HTERT RPE-1 (cell line): ENCODE data around the gene NAALADL2.

Experiments
- in situ Hi-C: fragments of 300-500 bp; cut with MboI; formaldehyde crosslinking; loops from 4 replicates; pipeline ENCODE4 v1.14.3; 2020; ENCODE audit warnings: low sequenced_read_pairs

The NAALADL2 gene

DNA sequence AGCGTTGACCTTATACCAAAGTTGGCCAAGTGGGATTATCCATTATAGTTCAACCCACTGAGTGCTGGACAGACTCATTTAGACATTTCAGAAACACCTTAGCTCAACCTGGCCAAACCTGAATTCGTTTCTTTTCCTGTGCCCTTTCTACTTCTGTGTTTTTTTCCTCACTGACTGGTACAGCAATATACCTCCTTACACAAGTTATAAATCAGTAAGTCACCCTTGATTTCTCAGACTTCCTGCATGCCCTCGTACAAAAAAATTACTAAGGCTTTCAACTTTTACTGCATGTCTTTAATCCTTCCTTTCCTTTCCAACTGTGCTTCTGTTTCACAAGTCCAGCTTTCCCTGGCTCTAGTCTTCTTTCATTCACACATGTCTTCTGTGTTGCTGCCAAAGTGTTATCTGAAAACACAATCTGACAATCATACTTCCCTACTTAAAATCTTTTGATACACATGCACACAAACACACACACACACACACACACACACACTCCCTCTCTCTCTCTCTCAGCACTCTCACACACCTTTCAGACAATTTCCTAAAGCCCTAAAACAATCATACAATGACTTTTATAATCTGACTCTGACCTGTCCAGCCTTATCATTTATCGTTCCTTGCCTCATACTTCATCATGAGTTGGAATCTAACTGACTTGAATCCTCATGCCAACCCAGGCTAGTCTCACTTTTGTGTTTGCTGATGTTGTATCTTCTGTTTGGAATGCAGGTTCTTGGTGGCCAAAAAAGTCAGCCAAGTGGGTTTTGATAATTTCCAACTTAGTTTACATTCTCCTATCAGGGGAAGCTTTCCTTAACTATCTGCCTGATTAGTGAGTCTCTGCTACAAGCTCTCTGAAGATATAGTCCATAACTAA, 436.4 kb downstream of the NAALADL2 start:
- in situ Hi-C loops: no loop called here

DNA sequence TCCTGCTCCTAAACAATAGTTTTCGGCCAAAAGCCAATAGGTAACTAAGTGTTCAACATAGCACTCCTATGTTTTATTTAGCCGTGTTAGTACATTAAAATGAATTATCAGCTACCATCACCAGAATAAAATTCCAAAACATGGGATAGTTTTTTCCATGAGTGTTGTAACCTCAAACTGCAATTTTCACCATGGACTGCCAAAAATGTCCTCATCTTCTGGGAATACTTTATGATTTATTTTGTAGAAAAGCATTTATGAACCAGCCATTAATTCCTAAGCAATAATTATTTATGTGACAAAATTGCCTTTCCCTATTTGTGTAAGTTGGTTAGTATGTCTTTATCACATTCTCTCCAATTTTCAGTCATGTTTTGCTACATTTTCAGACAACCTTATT, 438.1 kb downstream of the NAALADL2 start:
- in situ Hi-C loops: no loop called here

DNA sequence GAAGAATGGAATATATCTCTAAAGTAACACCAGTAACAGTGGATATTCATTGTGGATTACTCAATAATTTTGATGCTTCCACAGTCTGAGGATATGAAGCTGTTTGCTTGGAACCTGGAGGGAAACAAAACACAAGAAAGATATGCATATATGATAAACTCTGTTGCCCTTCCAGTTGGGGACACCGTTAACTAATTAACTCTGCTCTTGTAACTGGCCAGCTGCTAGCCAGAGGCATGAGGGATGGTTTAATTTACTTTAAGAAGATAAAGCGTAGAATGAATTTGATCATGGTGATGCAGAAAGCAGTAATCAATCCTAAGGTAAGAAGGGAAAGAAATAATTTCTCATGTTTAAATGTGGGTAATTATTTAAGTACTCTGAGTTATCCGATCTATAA, 442.6 kb downstream of the NAALADL2 start:
- in situ Hi-C loops: no loop called here

DNA sequence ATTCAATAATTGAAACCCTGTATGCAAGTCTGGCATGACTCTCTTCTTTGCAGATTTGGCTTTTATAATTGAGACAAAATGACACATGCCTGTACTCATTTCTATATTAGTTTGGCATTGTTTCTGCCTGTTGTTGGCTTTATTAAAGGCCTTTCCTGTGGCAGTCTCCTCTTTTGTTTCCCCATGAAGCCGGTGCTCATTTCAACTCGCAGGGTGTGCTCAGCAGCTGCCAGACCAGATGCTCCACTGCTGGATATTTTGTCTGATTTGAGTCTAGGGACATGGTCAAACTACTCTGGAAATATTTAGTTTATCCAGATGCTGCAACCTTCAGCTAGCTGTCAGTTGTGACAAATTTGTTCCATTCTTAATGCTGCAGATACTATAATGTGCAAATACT, 445.3 kb downstream of the NAALADL2 start:
- in situ Hi-C loops: no loop called here

DNA sequence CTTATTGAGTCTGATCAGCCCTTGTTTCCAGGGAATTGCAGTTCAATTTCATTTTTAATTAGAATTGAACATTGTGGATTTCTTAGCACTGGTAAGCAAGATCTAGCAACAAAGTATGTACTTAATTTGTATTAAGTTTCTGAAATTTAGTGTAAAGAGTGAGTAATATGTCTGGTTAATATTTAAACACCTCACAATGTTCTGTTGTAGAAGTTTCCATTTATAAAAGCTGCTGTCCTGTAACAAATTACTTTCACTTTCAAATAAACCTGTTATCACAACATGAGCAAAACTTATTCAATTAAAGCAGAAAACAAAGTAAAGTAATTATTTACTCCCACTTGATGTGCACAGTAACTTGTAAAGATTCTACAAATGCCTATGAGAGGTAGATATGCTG, 448.5 kb downstream of the NAALADL2 start:
- in situ Hi-C loops: no loop called here

DNA sequence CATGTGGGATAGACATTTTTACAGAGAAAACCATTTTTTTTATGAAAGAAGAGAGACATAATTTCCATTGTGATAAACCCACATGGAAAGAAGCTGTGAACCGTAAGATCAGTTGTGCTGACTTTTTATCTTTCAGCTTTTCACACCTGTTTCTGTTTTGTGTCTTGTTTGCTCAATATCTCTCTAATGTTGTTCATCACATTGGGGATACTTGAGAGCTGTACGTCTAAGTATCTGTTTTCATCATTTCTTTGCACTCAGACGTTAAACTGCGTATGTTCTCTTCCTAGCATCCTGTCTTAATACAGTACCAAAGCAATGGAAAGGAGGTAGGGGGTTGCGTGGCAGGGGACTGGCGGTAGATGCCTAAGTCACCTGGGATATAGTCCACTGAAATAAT, 449.0 kb downstream of the NAALADL2 start:
- in situ Hi-C loops: no loop called here

DNA sequence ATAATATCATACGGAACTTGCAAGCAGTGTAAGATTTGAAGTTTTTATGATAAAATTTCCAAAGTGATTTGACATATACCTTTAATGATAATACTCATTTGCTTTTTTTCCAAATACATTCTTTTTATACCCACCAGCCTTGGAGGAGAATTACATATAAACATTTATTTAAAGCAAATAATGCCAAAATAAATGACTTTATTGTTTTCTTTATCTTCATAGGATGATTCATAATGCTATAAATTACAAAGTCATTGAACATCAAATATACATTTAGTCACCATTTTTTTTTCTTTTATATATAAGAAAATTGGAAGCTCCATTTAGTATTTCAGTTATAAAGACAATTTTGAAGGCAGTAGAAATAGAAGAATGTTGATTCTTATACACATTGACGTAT, 450.9 kb downstream of the NAALADL2 start:
- in situ Hi-C loops: no loop called here

DNA sequence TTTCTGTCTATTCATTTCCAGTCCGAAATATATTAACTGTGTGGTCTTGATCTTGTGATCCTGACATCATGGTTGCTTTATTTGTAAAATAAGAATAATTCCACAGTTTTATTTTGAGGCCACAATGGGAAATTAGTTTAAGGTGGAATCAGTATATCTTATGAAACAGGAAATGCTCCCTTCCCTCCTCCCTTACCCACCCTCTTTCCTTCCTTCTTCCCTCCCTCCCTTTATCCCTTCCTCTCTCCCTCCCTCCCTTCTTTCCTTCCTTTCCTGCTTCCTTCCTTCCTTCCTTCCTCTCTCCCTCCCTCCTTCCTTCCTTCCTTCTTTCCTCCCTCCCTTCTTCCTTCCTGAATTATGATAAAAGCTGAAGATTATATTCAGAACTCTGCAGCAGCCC, 452.3 kb downstream of the NAALADL2 start:
- in situ Hi-C loops: no loop called here

DNA sequence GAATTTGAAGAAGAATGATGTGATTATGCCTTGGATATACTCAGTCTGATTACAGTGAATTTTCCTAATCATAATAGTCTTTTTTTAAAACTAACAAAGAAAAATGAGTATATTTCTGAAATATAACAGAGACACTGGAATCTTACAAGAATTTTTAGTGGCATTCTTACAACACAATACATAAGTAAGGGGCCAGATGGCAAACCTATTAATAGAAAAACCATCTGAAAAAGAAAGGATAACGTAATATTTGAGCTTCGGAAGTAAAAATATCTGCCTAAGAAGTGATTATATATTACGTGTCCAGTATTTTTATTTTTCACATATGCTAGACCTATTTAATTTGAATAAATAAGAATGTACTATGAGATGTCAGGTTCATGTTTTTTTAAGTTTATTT, 452.8 kb downstream of the NAALADL2 start:
- in situ Hi-C loops: no loop called here

DNA sequence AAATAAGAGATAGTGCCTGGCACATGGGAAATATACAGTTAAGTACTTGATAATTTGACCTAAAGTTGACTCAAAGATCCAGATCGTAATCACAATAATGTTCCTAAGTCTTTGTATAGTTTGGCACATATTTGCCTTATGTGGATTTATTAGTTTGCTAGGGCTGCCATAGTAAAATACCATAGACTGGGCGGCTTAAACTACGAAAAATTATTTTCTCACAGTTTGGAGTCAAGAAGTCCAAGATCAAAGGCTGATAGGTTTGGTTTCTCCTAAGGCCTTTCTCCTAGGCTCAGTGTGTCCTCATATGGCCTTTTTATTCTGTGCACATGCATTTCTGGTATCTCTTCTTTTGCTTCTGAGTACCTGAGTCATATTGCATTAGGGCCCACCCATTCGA, 453.7 kb downstream of the NAALADL2 start:
- in situ Hi-C loops: no loop called here

DNA sequence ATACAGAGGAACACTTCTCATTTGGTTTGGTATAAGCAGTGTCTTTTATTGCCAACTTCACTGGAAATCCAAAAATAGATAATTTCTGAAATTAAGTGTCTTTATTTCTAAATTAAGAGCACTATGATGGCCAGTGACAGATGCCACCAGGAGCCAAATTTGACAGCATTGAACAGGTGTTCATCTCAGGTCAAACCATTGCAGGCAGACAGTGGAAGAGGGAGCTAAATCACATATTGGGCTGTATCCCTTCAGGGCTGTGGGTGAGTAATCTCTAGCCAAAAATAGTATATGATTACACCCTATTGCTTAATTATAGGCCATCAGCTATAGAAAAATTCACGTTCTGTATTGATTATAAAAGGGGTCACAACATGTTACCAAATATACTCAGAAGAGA, 457.7 kb downstream of the NAALADL2 start:
- in situ Hi-C loops: no loop called here

DNA sequence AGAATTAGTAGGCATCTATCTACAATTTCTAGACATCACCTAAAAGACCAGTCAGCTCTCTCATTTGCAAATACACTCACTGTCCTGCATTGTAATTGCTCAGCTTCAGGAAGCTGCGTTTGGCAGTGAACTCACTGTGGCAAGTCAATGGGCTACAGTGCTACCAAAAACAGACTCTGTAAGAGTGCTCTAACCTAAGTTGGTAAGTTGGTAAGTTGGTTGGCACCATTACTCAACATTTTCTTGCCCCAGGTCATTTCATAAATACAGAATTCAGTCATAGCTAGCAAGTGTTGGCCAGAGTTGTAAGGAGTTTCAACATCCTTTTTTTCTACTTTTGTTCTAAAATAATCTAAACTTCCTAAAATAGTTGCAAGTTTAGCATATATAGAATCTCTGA, 466.3 kb downstream of the NAALADL2 start:
- in situ Hi-C loops: no loop called here

DNA sequence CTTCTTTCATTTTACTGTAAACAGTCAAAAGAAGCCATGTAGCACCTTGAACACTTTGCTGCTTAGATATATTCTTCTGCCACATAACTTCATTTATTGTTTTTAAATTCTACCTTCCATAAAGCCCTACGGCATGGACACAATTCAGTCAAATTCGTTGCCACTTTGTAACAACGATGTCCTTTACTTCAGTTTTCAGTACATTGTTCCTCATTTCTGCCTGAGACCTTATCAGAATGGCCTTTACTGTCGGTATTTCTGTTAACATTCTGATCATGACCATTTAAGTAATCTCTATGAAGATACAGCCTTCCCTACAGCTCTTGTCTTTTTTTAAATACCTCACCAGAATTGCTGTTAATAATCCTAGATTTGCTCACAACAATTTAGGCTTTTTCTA, 466.9 kb downstream of the NAALADL2 start:
- in situ Hi-C loops: no loop called here

DNA sequence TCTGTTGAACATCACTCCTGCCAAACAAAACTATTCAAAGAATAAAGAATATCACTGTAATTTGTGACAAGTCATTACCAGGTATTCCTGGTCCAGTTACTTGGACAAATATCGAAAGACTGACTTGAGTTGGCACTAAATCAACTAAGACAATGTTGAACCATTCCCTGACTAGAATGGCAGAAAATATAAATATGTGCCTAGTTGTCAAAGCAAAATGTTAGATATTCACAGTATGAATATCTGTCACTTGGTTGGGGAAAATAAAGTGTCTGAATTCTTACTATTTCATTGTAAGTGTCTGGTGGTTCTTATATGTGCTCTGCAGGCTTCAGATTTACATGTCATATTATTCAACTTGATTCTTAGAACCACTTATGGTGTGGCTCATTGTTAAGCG, 470.2 kb downstream of the NAALADL2 start:
- in situ Hi-C loops: no loop called here

DNA sequence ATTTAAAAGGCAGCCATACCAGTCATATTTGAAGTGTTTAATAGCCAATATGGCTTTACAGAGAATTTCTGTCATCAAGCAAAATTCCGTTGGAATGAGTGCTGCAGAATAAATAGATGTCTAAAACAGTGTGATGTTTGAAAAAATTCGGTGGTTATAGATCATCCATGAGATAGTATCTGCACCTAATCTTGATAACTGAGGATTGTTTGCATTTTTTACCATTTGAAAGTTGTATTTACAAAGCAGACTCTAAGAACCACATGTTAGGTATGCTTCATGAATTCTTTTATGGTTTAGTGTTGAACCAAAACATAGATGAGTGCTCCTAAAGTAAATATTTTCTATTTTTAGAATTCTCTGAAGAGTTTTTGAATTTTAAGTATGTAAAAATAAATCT, 476.1 kb downstream of the NAALADL2 start:
- in situ Hi-C loops: no loop called here

DNA sequence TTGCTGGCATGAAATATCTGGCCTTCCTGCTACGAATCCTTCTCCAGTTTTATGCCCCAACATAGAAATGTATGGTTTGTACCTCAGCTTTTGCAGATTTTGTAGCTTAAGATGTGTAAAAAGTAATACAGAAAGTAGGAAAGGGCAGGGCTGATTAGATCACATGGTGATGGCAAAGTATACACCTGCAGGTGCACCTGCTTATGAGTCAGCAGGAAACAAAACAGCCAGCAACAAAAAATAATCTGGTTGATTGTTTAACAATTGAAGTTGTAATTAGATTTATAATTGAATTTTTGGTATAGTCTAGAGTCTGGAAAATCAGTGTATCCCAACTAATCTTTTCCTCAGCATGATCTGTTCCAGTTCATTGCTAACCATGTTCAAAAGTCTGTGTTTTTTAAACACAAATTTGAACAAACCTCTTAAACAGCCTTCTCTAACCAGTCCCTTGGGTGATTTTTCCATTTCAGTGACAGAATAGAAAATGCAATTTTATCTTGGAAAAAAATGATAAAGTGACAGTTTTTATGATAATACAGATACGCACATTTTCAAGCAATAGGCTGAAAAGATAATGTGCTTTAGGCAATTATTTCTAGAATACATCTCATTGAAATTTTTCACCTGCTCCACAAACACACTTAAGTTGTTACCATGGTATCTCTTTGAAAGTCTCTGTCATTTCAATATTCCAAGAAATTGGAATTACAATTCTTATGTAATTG, 477.4 kb downstream of the NAALADL2 start:
- in situ Hi-C loops: no loop called here

DNA sequence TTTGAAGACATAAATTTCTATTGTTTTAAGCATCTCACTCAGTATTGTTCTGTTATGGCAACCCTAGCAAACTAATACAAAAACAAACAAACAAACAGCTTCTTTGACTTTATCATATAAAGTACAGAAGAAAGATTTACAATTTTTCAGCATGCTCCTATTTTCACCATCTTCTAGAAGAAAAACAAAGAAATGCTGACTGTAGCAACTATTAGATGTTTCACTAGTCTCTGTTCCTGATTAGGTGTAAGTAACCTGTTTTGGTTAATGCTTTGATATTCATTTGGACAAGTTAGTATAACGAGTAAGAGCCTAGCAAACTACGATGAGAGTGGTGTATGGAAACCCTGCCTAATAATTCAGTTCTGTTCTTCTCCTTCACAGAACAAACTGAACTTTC, 478.5 kb downstream of the NAALADL2 start:
- in situ Hi-C loops: no loop called here

DNA sequence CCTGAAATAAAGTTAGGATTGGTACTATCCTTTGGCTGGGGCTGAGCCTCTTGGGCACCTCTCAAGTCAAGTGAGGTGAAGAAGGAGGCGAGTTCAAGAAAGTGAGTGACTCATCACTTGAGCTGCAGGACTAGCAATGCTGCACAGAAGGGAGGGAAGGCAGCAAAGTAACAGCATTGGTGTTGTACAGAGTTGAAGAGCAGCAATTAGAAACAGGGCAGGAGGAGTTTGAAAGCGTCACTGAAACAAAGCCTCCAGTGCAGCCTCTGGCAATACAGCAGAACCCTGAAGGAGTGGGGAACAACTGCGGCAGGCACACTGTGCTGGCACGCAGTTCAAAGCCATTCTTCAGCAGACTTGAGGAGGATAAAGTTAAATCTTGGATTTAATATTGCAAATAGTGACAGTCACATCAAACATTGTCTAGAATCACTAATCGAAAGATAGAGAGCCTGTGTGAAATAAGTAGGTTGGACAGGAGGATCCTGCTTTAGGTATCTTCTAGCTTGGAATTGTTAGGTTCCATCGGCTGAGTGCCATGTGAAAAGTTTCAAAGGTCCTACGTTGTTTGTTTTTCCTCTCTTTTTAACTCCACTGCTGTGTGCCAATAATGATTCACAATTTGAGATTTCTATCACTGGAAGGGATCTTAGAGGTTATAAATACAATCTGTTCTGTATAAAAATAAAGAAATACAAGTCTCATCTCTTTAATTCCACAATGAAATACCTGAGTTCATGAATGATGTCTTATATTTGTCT, 479.8 kb downstream of the NAALADL2 start:
- in situ Hi-C loops: no loop called here

DNA sequence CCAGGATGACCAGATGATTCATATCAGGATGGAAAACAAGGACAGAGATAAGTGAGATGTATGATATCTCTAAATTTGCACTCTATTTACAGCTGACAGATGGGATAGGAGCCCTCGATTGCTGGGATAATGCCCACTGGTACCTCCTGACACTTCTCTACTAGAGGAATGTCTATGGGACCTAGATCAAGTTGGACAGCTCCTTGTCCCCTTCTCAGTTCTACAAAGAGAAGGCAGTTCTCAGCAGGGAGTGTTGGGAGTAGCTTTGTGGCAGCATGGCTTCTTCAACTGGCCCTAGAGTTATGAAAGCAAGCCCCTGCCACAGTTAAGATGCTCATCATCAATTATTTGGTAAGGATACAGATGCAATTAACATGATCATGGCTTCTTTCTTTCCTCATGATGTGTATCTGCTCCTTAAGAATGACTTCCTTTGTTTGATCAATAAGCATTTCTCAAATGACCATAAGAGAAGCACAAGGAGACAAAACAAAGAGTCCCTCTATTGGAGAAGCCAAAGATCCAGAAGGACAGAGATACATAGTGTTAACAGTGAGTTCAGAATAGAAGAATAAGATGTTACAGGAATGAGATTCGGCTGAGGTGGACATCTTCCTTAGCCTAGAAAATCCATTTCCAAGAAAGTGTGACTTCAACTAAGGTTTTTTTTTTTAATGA, 481.3 kb downstream of the NAALADL2 start:
- in situ Hi-C loops: no loop called here

DNA sequence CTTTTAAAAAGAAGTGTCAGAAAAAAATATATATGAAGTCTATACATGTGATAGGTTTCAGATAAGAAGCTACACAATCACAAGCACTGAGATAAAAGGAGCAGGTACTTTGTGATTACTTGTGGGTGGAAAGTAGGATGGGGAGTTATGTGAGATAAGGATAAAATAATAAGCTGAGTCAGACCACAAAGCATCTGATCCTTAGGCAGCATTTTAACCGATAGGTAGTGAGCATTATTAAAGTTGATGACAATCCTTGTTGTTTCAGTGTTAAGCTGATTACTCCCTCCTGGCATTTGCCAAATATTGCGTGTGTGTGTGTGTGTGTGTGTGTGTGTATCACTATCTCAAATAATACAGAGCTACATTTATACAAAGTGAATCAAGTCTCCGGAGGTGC, 483.1 kb downstream of the NAALADL2 start:
- in situ Hi-C loops: no loop called here

DNA sequence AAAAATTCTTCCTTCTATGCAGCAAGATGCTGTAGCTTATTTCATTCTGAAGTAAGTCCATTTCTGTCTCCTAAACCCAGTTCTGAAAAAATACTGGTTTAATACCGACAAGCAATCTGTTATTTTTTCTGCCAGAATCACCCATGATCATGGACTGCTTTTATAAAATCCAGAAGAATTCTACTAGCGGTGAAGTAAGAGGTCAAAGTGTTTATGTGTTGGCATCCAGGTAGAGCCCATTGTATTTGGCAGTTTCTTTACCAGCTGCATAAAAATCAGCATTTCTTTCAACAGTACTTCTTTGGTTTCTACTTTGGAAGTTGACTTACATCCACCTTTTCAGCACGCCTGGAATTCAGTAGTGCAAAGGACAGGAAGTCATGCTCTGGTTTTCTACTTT, 484.8 kb downstream of the NAALADL2 start:
- in situ Hi-C loops: no loop called here
